Activated CD8-positive, alpha-beta memory T cell treated with anti-CD3 and anti-CD28 coated beads for 24 hours (primary cell): ENCODE data around the gene ZNF43.
"Not testable (repeated sequence)": the region's sequence is repeated elsewhere in the genome, so short reads cannot be mapped to it uniquely, and the experiment has no call there.

Experiments used
- DNase-seq: peaks from one replicate; pipeline ENCODE4 v3.0.0-alpha.2; 2020

ZNF43 gene

GRCh38 chr19:21789466-21790085 is 46.4 kb downstream of the ZNF43 start:
- DNase-seq: no peak

DNA sequence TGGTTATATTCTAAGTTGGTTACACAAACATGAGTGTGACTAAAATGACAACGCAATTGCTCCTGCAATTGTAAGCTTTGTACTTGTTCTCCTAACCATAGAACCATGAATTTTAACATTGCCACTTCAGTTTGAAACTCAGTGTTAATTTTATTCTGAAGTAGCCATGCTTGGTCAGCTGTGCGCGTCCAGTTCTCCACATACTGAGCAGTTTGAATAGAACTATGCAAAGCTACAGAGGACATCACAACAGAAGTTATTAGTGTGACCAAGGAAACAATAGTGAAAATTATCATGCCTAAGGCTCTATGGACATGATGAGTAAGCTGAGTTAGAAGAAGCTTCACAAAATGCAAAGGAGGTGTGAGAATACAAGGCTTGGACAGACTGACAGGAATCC is 49.0 kb downstream of the ZNF43 start:
- DNase-seq: no peak

GRCh38 chr19:21775792-21776191 is 60.2 kb downstream of the ZNF43 start:
- DNase-seq: not testable (repeated sequence)

DNA sequence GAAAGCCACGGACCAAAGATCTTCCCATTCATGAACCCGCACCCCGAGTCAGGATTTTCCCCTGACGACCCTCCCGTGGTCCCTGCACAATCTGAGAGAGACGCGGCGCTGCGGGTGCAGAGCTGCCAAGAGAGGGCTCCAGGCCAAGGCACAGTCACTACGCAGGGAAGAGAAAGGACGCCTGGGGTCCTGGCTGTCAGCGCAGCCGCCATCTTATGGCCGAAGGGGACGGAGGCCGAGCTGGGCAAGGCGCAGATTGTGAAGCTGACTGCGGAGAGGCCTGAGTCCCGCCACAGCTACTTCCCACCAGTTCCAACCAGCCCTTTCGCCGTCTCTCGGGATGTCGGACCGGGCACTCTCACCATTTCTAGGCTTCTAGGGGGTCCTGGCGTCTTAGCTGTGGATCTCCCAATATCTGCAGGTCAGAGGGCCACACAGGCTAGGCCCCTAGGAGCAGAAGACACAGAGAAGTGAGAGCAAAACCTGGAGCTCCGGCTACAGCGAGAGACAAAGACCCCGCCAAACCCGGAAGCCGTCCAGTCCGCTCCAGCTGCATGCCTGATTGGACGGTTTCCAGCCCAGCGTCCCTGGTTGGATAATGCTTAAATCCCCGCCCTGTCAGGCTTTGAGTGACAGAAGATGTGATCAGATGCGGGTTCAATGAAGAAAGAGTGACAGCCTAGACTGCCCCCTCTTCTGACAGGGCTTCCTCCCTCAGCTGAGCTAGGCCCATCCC is 68.7 kb downstream of the ZNF43 start, which contains the start of gene ZNF100:
Gene ZNF100, minus strand, starts transcription at position 515 of the 736 bp plus-strand sequence. Its CDS starts 150 bp downstream, at position 365.
- peak; percentile 92 for DNase-seq

DNA sequence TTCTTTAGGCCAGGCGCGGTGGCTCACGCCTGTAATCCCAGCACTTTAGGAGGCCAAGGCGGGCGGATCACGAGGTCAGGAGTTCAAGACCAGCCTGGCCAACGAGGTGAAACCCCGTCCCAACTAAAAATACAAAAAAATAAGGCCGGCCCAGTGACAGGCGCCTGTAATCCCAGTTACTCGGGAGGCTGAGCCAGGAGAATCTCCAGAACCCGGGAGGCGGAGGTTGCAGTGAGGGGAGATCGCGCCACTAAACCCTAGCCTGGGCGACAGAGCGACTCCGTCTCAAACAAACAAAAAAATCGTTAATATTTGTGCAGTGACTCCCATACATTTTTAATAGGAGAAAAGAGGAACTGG is 69.3 kb downstream of the ZNF43 start:
- peak; percentile 55 for DNase-seq

GRCh38 chr19:21765151-21765550 is 70.8 kb downstream of the ZNF43 start:
- DNase-seq: no peak

DNA sequence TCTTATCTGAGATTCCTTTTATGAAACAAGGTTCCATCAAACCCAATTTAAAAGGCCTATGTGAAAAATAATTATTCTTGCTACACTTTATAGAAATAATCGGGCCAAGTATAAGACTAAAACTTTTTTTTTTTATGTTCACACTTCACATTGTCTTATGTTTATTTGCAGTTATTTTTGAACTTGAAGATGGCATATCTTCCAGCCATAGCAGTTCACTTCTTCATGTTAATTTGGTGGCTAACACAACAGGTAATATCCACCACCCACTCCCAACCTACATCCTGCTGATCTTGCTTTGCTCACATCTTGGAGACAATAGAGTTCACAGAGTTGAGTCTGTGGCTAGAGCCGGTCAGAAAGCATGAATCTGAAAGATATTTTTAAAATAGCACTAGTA is 74.4 kb downstream of the ZNF43 start:
- not testable (repeated sequence) for DNase-seq

DNA sequence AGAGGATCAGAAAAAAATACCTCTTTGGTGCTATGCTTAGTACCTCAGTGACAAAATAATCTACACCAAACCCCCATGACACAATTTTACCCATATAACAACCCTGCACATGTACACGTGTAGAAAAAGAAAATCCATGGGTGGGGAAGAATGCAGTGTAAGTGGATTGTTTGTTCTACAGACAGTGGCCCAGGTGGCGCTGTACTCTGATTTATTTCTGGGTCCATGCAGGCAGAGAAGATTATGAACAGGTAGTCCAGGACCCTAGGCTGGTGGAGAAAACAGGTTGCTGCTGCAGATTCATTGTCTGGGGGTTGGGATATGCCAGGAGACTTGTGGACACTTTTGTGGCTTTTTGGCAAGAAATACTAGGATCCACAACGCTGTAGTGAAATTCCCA is 77.7 kb downstream of the ZNF43 start:
- no peak for DNase-seq

GRCh38 chr19:21755555-21755954 is 80.4 kb downstream of the ZNF43 start:
- not testable (repeated sequence) for DNase-seq
